ENCODE data around the gene GLOD4.
A peak's percentile ranks its signal among the peaks of the same experiment; 100 is the strongest.

GLOD4 gene

DNA sequence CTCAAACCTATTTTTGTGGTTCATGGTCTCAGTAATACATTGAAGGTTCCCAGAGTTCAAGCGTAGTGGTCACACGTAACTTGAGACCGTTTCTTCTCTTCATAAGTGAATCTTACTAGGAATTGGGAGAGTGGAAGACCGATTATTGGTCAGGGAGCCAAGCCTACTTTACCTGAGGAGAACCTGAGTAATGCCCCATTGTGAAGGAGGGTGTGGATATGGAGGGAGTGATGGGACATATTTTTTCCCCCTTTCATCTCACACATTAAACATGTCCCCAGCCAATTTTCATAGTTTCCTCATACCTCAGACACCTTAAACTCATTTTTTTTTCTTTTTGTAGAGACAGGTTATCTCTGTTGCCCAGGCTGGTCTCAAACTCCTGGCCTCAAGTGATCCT is 38.9 kb downstream of the GLOD4 start:
- DNase-seq (ENCODE audit: low read depth in 2 of 3, low spot score in 1 of 3), result no peak

DNA sequence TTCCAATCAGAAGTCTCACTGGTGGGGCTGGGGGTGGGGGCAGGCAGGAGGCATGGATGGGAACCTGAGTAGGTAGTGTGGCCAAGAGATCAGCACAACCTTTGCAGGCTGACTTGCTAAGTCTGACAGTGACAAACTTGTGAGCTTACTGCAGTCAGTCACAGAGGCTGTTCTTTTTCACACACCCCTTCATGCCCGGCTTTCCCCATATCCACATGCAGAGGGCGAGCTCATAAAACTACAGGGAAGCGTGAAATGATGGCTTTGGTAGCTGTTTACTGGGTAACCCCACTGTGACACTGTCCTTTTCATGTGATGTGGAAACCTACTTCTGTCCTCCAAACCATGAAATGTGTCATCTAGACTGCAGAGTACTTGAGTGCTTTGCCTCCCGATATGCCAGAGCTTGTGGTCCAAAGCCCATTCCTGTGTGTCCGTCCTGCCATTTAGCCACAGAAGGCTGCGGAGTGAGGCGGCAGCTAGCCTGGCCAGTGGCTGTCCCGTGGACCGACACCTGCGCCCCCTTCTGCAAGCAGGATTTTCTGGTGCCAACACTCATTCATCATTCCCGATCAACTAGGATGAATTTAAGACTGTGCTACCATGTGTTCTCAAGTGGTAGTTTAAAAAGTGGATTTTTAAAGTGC is 39.8 kb downstream of the GLOD4 start:
- DNase-seq (ENCODE audit: low read depth in 2 of 3, low spot score in 1 of 3), result no peak

DNA sequence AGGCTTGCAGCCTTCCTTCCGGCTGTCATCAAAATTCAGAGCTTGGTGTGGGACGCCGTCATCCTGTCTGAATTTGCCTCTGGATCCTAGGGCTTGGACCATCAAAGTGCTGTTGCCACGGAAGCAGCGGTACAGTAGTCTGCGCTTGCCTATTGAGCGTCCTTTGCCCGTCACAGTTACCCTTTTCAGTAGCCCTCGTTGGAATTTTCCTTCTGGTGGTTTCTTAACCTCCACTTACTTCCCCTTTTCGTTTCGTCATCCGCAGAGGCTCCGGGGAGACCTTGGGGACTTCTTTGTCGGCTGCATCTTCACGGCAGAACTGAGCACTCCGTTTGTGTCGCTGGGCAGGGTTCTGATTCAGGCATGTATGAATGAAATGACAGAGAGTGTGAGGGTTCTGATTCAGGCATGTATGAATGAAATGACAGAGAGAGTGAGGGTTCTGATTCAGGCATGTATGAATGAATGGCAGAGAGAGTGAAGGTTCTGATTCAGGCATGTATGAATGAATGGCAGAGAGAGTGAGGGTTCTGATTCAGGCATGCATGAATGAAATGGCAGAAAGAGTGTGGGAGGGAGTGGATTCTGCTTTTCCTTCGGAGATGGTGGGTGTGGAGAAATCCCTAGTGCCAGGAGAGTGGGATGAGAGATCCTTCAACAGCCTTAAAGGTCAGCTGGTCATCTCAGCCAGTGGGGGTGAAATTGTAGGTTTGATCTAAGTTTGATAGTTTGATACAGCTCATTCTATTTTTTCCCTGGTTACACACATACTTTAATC is 41.7 kb downstream of the GLOD4 start:
- DNase-seq (ENCODE audit: low read depth in 2 of 3, low spot score in 1 of 3), result peak in 1 of 3 donors; percentile 31

DNA sequence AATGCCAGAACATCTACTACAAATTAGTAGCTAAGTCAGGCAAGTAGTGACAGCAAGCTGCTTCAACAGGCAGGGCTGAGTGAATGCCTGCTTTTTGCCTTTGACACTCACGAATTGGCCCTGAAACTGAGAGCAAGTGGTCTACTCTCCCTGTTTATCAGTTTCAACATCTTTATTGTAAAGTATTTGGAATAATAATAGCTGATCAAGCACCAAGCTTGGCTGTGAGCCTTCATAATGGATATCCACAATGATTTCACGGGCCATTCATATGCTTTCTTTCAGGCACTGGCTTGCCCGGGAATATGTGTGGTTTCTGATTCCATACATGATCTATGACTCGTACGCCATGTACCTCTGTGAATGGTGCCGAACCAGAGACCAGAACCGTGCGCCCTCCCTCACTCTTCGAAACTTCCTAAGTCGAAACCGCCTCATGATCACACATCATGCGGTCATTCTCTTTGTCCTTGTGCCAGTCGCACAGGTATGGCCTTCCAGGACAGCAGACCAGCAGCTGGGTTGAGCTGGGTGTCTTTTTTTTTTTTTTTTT is 44.4 kb downstream of the GLOD4 start:
- DNase-seq (ENCODE audit: low read depth in 2 of 3, low spot score in 1 of 3), result no peak

DNA sequence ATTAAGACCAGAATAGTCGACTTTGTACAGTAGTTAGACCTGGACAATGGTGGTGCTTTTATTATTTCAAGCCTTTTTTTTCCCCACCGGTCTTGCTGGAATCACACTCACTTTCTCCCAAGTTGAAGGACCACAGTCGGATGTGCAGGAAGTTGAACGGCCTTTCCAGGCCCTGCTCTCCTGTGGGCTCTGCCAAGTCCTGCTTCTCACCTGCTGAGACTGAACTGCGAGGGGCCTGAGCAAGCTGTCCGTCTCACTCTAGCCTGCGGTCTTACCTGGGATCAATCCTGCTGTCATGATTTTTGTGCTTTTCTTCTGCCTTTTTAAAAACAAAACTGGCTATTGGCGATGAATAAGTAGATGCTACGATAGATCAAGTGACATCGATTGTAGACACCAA is 48.3 kb downstream of the GLOD4 start:
- no peak for DNase-seq (ENCODE audit: low read depth in 2 of 3, low spot score in 1 of 3)

DNA sequence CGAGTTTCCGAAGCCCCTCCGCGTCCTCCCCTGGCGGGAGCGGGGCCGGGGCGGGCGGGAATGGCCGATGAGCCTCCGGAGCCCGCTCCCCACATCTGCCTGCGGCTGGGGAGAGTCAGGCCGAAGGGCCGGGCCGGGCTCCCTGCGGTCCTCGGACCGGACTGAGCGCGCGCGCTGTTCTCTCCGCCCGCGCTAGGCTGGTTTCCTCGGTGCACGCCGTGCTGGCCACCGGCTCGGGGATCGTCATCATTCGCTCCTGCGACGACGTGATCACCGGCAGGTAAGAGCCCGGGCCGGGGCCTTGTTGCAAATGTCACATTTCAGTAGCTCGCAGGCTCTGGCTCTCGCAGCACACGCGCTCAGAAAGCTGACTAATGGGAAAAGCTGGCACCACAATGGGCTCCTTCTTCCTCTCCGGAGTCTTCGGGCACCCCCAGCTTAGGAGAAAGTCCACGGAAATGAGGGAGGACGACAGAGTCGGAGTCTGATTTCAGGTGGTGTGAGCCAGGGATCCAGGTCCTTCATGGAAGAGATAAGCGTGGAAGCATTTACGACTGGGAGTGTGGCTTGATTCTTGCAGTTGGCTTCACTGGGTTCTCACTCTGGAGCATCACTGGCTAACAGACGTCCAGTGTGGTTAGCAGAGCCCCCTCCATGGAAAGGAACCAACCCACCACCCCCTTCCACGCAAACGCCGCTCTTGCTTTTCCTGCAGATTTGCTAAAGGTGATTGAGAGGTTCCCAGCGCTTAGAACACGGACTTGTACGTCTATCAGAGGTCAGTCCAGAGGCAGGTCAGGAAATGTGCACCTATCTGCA is 49.0 kb downstream of the GLOD4 start:
- peak; percentile 43 to 44 (median 44) for DNase-seq (ENCODE audit: low read depth in 2 of 3, low spot score in 1 of 3)

DNA sequence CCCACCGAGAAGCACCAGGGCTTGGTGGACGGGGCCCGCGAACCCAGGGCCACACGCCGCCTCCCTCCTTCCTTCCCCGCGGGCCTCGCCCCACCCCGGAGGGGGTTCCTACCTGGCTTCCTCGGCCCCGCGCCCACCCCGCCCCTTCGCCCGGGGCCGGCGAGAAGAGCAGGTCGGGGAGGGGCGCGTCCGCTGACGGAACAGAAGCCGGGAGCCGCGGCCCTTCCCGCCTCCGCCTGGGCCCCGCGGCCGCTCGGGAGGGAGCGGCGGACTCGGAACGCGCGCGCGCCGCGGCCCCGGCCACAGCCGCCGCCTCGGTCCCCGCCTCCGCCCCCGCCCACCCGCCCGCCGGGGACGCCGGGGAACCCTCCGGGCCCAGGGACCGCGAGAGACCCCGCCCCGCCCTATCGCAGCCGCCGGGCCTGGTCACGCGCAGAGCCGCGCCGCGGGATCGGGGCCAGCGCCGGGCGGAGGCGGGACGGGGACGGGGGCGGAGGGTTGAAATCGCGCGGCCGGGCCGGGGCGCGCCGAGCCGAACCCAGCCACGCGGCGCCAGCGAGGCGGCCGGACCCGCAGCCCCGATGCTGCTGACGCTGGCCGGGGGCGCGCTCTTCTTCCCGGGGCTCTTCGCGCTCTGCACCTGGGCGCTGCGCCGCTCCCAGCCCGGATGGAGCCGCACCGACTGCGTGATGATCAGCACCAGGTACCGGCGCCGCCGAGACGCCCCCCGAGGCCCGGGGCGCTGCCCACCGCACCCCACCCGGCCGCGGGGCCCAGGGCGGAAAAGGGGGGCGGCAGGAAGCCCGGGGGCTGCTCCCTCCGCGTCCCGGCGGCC is 49.8 kb downstream of the GLOD4 start, which contains the start of gene TLCD3A:
Gene TLCD3A (plus strand): TSS at position 530 of the 835 bp plus-strand sequence. CDS start 52 bp downstream, at position 582.
- peak in 1 of 3 donors; percentile 41 for DNase-seq (ENCODE audit: low read depth in 2 of 3, low spot score in 1 of 3)

DNA sequence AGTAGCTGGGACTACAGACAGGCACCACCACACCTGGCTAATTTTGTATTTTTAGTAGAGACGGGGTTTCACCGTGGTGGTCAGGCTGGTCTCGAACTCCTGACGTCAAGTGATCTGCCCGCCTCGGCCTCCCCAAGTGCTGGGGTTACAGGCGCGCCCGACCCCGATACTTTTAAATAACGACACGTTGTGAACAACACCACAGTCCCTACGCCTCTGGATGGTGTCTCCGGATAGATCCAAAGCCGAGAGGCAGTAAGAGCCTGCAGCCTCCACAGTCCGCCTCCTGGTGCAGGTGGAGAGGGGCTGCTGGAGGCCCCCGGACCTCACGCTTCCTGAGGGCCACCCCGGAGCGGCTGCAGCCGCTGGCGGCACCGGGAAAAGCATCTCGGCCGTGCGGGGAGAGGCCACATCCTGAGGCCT is 50.4 kb downstream of the GLOD4 start:
- DNase-seq (ENCODE audit: low read depth in 2 of 3, low spot score in 1 of 3), result no peak

DNA sequence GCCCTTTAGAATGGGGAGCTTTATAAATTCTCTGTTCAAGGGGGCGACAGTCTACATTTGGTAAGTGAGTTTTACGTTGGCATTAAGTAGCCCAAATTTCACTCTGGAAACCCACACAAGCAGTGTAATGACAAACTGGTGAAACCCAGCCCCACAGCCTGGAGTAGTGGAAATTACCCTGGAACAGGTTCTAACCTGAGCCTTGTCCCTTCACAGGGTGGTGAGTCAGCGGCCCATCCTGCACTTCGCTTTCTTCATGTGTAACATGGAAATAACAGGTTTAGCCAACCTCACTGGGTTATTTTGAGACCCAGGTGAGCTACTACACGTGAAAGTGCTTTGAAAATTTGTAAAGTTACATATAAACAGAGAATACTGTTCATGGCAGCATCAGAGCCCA is 53.2 kb downstream of the GLOD4 start:
- no peak for DNase-seq (ENCODE audit: low read depth in 2 of 3, low spot score in 1 of 3)

DNA sequence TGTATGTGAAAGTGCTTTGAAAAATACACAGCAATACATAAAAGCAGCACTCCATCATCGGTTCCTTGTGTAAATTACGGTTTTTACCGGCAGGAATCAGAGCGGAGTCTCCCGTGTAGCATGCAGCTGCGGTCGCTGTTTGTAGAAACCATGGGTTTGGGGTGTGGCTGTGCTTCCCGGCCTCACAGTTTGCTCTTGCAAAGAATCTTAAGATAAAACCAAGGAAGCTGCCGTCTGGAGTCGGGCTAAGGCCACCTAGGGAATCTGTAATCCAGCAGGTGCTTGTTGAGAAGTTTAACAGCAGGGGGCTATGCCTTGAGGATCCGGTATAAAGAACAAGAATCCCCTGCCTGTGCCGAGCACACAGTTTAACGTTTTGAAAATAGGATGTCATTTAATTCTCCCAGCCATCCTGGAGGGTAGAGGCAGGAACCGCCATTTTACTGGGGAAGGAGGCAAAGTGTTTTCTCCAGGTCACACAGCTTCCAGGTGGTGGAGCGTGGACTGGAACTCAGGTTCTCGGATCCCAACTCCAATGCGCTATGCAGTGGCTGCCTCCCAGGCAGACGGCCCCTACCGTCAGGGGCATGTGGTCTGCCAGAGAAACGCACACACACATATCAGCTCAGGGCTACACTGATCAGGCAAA is 55.7 kb downstream of the GLOD4 start:
- DNase-seq (ENCODE audit: low read depth in 2 of 3, low spot score in 1 of 3), result no peak

DNA sequence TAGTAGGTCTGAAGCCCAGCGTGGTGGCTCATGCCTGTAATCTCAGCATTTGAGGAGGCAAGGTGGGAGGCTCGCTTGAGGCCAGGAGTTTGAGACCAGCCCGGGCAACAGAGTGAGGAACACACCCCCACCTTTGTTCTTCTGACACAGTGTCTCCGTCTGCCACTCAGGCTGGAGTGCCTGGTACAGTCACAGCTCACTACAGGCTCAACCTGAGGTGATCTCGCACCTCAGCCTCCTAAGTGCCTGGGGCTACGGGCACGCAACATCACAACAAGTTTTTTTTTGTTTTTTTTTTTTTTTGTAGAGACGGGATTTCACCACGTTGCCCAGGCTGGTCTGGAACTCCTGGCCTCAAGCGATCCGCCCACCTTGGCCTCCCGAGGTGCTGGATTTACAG is 56.3 kb downstream of the GLOD4 start:
- no peak for DNase-seq (ENCODE audit: low read depth in 2 of 3, low spot score in 1 of 3)

DNA sequence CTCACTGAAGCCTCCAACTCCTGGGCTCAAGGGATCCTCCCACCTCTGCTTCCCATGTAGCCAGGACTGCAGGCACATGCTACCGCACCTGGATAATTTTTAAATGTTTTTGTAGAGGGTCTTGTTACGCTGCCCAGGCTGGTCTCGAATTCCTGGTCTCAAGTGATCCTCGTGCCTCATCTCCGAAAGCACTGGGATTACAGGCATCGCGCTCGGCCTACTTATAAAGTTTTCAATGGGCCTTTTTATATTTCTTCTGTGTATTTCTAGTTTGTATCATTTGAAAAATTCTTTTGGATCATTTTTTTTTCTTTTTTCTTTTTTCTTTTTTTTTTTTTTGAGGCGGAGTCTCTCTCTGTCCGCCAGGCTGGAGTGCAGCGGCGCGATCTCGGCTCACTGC is 57.0 kb downstream of the GLOD4 start:
- no peak for DNase-seq (ENCODE audit: low read depth in 2 of 3, low spot score in 1 of 3)

DNA sequence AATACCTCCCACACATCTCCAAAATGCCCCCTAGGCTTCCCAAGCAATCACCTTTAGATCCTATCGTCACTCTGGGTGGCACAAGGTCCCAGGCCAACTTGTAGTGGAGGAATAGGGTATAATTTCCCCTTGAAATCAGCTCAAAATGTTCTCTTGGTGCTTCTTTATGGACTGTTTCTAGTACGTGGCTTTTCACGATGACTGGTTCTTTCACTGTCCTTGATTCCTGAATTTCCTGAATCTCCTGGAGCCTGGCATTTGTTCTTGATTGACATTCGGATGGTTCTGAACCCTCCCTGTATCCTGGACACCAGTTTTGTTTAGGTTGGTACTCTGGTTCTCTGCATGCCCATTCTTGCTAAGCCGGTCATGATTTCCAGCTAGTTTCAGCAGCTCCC is 60.5 kb downstream of the GLOD4 start:
- no peak for DNase-seq (ENCODE audit: low read depth in 2 of 3, low spot score in 1 of 3)

DNA sequence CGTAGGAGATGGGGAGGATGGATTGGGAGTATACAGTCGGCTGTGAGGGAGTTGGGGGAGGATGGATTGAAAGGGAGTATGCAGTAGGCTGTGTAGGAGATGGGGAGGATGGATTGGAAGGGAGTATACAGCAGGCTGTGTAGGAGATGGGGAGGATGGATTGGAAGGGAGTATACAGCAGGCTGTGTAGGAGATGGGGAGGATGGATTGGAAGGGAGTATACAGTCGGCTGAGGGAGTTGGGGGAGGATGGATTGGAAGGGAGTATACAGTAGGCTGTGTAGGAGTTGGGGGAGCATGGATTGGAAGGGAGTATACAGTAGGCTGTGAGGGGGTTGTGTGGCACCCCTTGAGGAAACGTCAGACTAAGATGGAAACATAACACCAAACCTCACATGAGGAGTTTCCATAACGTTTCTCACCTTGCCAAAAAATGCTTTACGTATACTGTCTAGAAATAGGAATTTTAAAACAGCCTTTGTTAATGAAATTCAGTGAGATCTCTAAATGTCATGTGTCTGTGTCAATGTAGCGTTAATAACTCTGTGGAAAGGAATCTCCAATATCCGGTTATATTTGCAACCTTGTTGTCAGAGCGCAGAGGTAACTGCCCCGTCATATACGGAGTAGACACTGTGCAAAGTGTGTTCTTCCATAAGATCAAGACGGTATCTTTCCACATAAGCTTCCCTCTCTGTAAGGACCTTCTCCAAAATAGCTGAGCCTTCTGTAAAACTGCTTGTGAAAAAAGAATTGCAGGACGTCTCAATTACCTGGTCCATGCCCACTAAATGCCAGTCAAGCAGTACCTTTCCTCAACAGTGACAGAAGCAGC is 61.2 kb downstream of the GLOD4 start:
- no peak for DNase-seq (ENCODE audit: low read depth in 2 of 3, low spot score in 1 of 3)

DNA sequence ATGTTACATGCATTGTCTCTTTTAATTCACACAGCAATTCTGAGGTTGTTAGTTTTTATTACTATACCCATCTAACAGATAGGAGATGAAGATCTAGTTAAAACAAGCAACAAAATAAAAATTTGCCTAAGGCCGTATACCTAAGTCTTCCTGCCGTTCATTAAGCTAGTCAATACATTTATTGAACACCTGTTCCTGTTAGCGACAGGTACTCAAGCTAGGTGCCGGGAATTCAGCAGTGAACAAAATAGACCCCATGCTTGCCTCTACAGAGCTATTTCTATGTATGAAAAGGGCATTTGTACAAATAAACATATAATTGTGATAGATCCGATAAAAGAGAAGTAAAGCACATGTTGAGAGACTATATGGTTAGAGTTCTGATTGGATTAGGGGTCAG is 64.0 kb downstream of the GLOD4 start:
- DNase-seq (ENCODE audit: low read depth in 2 of 3, low spot score in 1 of 3), result no peak

Measured in stimulated activated CD4-positive, alpha-beta T cell treated with anti-CD3 and anti-CD28 coated beads, Interleukin-12 subunit alpha, Interleukin-12 subunit beta, amount 100 ng/mL, for 48 hours (primary cell).